ENCODE results near the gene NEO1.

NEO1 gene

GRCh38 chr15:73127302-73127936 is 75.2 kb downstream of the NEO1 start:
- H3K27ac ChIP-seq (ENCODE audit: low read depth, low read length), result no peak overlapping the region
- H3K27me3 ChIP-seq (ENCODE audit: low read length), result no peaks in the 10 kb centered on the region
- H3K9me3 ChIP-seq (ENCODE audit: insufficient read depth, low read length), result no peaks in the 10 kb centered on the region
- no peaks in the 10 kb centered on the region for H3K9me2 ChIP-seq (replicated peaks; ENCODE audit: insufficient read depth, low read length)
- no peak overlapping the region for H3K4me3 ChIP-seq (ENCODE audit: insufficient read depth, low read length, poor library complexity, severe bottlenecking)
- TF ChIP-seq CTCF (IDR thresholded peaks at IDR 0.05; ENCODE audit: insufficient read depth, low read length, poor library complexity, severe bottlenecking), result peak; percentile 93
- no peak for TF ChIP-seq EZH2phosphoT487 (conservative IDR thresholded peaks at IDR 0.05; ENCODE audit: low read length)
- peak overlapping the region; percentile 23 for H2AFZ ChIP-seq (ENCODE audit: low read depth, low read length, severe bottlenecking)
- H3F3A ChIP-seq (ENCODE audit: insufficient read depth), result no peaks in the 10 kb centered on the region
- H3K36me3 ChIP-seq (ENCODE audit: low read length), result no peaks in the 10 kb centered on the region
- H3K4me2 ChIP-seq (ENCODE audit: low read depth, low read length, poor library complexity, severe bottlenecking), result no peak overlapping the region
- H4K20me1 ChIP-seq (ENCODE audit: low read depth, low read length), result no peaks in the 10 kb centered on the region
- no peaks in the 10 kb centered on the region for H3K79me2 ChIP-seq (ENCODE audit: insufficient read depth, low read length)
- H3K9ac ChIP-seq (ENCODE audit: low read length), result no peak overlapping the region

- no peak for TF ChIP-seq EZH2phosphoT487 (conservative IDR thresholded peaks at IDR 0.05; ENCODE audit: low read length)
- no peak for TF ChIP-seq CTCF (IDR thresholded peaks at IDR 0.05; ENCODE audit: insufficient read depth, low read length, poor library complexity, severe bottlenecking)
- Histone ChIP-seq H3F3A (ENCODE audit: insufficient read depth) (no peaks in the 10 kb centered on the region), H3K9ac (ENCODE audit: low read length) (no peak overlapping the region), H3K4me2 (ENCODE audit: low read depth, low read length, poor library complexity, severe bottlenecking) (no peak overlapping the region), H2AFZ (ENCODE audit: low read depth, low read length, severe bottlenecking) (no peak overlapping the region), H3K27ac (ENCODE audit: low read depth, low read length) (no peak overlapping the region), H3K9me2 (replicated peaks; ENCODE audit: insufficient read depth, low read length) (no peaks in the 10 kb centered on the region), H4K20me1 (ENCODE audit: low read depth, low read length) (no peaks in the 10 kb centered on the region), H3K79me2 (ENCODE audit: insufficient read depth, low read length) (no peaks in the 10 kb centered on the region), H3K27me3 (ENCODE audit: low read length) (no peaks in the 10 kb centered on the region), H3K9me3 (ENCODE audit: insufficient read depth, low read length) (no peaks in the 10 kb centered on the region), H3K4me3 (ENCODE audit: insufficient read depth, low read length, poor library complexity, severe bottlenecking) (no peak overlapping the region), H3K36me3 (ENCODE audit: low read length) (no peaks in the 10 kb centered on the region)
These were observed 78.6 kb downstream of the NEO1 start for GRCh38 chr15:73130830-73131229.

GRCh38 chr15:73134196-73134595 is 81.9 kb downstream of the NEO1 start:
- Histone ChIP-seq H3K9ac (ENCODE audit: low read length) (no peak overlapping the region), H3K9me3 (ENCODE audit: insufficient read depth, low read length) (no peaks in the 10 kb centered on the region), H3K9me2 (replicated peaks; ENCODE audit: insufficient read depth, low read length) (no peaks in the 10 kb centered on the region), H3K79me2 (ENCODE audit: insufficient read depth, low read length) (no peaks in the 10 kb centered on the region), H3K27me3 (ENCODE audit: low read length) (no peaks in the 10 kb centered on the region), H3K4me3 (ENCODE audit: insufficient read depth, low read length, poor library complexity, severe bottlenecking) (no peak overlapping the region), H4K20me1 (ENCODE audit: low read depth, low read length) (no peaks in the 10 kb centered on the region), H3F3A (ENCODE audit: insufficient read depth) (no peaks in the 10 kb centered on the region), H3K27ac (ENCODE audit: low read depth, low read length) (no peak overlapping the region), H3K4me2 (ENCODE audit: low read depth, low read length, poor library complexity, severe bottlenecking) (no peak overlapping the region), H2AFZ (ENCODE audit: low read depth, low read length, severe bottlenecking) (no peak overlapping the region), H3K36me3 (ENCODE audit: low read length) (no peaks in the 10 kb centered on the region)
- TF ChIP-seq EZH2phosphoT487 (conservative IDR thresholded peaks at IDR 0.05; ENCODE audit: low read length), result no peak
- TF ChIP-seq CTCF (IDR thresholded peaks at IDR 0.05; ENCODE audit: insufficient read depth, low read length, poor library complexity, severe bottlenecking), result no peak
